HL-60 (cell line): ENCODE data around the gene IQSEC3.

ENCODE experiments used
- DNase-seq, 2 experiments: peaks; one replicate each; pipeline ENCODE4 v3.0.0-alpha.2; 2010 to 2020; ENCODE audit warnings: low read depth in 1 of 2, low spot score in 1 of 2
- H3K27ac ChIP-seq: fragments of 250-450 bp; sonication (Bioruptor Pico); replicated peaks from 2 replicates; pipeline ENCODE4 v1.5.1; 2020; ENCODE audit warnings: mild to moderate bottlenecking, moderate library complexity
- H3K27me3 ChIP-seq: fragments of 250-450 bp; sonication (Bioruptor Pico); 2 replicates; pipeline ENCODE4 v1.5.1; 2021; ENCODE audit warnings: mild to moderate bottlenecking, moderate library complexity; ENCODE audit not compliant: insufficient read depth, poor library complexity, severe bottlenecking
- H3K4me3 ChIP-seq: replicated peaks from 2 replicates; pipeline ENCODE4 v1.5.1; 2011; ENCODE audit warnings: mild to moderate bottlenecking, control low read depth, low read length; ENCODE audit not compliant: insufficient read depth
- GABPA ChIP-seq: IDR thresholded peaks from 2 replicates; pipeline ENCODE4 v1.6.1; 2012; ENCODE audit warnings: low read depth
- POLR2AphosphoS5 ChIP-seq: IDR thresholded peaks from 2 replicates; pipeline ENCODE4 v1.6.1; 2012; ENCODE audit warnings: low read depth
- SPI1 ChIP-seq: IDR thresholded peaks from 2 replicates; pipeline ENCODE4 v1.6.1; 2012; ENCODE audit warnings: low read depth, mild to moderate bottlenecking, borderline replicate concordance
- TF ChIP-seq, protein P1 (sequence below): IDR thresholded peaks from 2 replicates; pipeline ENCODE4 v1.6.1; 2012; ENCODE audit warnings: low read depth; ENCODE audit not compliant: insufficient replicate concordance
- TF ChIP-seq, protein P2 (sequence below): IDR thresholded peaks from one replicate; pipeline ENCODE4 v1.5.1; 2011; ENCODE audit warnings: low read length, control low read depth, inconsistent platforms; ENCODE audit not compliant: insufficient read depth

Gene IQSEC3

DNA sequence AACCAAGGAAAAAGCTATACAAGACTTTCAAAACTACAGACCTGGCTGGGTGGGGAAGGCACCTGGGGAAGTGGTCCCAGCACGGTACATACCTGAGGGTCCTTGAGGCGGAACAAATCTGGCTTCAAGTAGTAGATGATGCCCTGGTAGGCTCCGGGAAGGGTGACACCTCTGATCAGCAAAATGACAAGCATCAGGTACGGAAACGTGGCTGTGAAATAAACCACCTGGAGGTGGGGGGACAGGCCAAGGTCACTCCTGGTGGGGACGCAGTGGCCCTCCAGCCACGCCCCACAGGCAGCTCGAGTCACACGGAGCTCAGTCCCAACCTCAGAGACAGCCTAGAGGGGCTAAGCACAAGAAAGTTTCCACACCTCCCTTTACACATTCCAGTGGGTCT, 132.1 kb downstream of the IQSEC3 start:
- Histone ChIP-seq H3K27ac (no peak overlapping the region), H3K27me3 (peaks cover 3% of the 10 kb centered on the region), H3K4me3 (no peak overlapping the region)
- TF ChIP-seq, protein P1, sequence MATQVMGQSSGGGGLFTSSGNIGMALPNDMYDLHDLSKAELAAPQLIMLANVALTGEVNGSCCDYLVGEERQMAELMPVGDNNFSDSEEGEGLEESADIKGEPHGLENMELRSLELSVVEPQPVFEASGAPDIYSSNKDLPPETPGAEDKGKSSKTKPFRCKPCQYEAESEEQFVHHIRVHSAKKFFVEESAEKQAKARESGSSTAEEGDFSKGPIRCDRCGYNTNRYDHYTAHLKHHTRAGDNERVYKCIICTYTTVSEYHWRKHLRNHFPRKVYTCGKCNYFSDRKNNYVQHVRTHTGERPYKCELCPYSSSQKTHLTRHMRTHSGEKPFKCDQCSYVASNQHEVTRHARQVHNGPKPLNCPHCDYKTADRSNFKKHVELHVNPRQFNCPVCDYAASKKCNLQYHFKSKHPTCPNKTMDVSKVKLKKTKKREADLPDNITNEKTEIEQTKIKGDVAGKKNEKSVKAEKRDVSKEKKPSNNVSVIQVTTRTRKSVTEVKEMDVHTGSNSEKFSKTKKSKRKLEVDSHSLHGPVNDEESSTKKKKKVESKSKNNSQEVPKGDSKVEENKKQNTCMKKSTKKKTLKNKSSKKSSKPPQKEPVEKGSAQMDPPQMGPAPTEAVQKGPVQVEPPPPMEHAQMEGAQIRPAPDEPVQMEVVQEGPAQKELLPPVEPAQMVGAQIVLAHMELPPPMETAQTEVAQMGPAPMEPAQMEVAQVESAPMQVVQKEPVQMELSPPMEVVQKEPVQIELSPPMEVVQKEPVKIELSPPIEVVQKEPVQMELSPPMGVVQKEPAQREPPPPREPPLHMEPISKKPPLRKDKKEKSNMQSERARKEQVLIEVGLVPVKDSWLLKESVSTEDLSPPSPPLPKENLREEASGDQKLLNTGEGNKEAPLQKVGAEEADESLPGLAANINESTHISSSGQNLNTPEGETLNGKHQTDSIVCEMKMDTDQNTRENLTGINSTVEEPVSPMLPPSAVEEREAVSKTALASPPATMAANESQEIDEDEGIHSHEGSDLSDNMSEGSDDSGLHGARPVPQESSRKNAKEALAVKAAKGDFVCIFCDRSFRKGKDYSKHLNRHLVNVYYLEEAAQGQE: no peak
- TF ChIP-seq, protein P2, sequence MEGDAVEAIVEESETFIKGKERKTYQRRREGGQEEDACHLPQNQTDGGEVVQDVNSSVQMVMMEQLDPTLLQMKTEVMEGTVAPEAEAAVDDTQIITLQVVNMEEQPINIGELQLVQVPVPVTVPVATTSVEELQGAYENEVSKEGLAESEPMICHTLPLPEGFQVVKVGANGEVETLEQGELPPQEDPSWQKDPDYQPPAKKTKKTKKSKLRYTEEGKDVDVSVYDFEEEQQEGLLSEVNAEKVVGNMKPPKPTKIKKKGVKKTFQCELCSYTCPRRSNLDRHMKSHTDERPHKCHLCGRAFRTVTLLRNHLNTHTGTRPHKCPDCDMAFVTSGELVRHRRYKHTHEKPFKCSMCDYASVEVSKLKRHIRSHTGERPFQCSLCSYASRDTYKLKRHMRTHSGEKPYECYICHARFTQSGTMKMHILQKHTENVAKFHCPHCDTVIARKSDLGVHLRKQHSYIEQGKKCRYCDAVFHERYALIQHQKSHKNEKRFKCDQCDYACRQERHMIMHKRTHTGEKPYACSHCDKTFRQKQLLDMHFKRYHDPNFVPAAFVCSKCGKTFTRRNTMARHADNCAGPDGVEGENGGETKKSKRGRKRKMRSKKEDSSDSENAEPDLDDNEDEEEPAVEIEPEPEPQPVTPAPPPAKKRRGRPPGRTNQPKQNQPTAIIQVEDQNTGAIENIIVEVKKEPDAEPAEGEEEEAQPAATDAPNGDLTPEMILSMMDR: no peak
- TF ChIP-seq SPI1 (no peak), GABPA (no peak), POLR2AphosphoS5 (no peak)
- DNase-seq: no peak

DNA sequence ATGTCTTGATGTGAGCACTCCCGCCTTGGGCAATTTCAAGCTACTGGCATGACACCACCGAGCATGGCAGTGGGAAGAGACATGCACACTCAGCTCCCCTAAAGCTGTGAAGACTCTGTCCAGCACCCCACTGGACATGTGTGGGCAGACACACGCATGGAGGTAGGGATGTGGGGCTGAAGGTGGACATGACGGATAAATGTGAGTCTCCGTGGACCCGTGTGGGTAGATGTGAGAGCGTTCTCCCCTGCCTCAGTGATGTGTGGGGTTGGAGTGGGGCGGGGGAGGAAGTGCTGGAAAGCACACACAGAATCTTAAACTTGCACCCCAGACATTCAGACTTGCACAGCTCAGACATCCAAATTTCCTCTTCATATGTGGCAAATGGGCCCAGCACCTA, 134.8 kb downstream of the IQSEC3 start:
- TF ChIP-seq POLR2AphosphoS5 (no peak), GABPA (no peak), SPI1 (no peak)
- TF ChIP-seq, protein P2: no peak
- TF ChIP-seq, protein P1: no peak

DNA sequence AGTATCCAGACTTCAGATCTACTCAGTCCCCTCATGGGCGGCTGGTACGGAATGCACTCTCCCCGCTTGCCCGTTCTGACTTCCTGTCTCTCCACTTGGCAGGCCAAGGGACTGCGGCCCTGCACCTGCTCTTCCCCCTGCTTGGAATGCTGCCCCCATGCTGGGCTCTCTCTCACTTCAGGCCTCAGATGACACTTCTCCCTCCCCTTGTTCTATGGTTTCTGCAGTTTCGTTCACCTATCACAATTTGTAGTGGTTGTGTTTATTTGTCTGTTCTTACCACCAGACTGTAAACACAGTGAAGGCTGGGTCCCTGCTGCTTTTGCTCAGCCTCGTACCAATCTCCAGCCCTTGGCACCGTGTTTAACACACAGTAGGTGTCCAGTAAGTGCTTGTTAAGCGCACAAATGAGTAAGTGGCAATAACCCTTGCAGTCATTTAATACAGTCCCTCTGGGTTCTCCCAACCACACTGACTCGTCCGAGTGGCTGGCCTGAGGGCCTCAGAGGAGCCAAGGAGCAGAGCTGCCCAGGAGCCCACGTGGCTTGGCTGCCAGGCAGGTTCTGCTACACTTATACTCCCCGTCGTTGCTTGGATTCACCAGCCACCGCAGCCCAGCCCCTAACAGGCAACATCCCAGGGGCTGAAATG, 135.6 kb downstream of the IQSEC3 start:
- DNase-seq: no peak
- Histone ChIP-seq H3K4me3 (no peak overlapping the region), H3K27me3 (peaks cover 14% of the 10 kb centered on the region), H3K27ac (no peak overlapping the region)
- TF ChIP-seq SPI1 (no peak), GABPA (no peak), POLR2AphosphoS5 (no peak)
- TF ChIP-seq, protein P1: no peak
- TF ChIP-seq, protein P2: no peak

More for the DNA sequence above, 134.8 kb downstream of the IQSEC3 start:
- peaks cover 14% of the 10 kb centered on the region for H3K27me3 ChIP-seq
- no peak for DNase-seq
- H3K27ac ChIP-seq: no peak overlapping the region
- no peak overlapping the region for H3K4me3 ChIP-seq
